Measurements from ENCODE around the gene FKBP7. TPM values are rescaled to one million over a fixed set of nuclear protein-coding genes. Genes with fewer than 3 reads are reported as not detected.

Gene FKBP7
- total RNA-seq, 2 donors from 2014 or later, result 0.65 TPM; not detected in 1

DNA sequence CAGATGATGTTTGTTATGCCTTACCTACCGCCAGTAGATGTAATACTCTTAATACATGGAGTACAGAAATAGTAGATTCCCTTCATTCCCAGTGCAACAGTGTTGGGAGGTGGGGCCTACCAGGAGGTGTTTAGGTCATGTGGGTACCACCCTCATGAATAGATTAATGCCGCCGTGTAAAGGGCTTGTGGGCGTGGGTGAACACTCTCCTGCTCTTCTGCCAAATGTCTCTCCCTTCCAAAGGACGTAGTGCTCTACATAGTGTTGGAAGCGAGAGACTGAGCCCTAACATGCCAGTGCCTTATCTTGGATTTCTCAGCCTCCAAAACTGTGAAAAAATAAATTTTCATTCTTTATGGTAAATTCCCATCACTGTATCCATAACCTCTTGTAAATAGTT is 32.0 kb upstream of the FKBP7 start:
- ATAC-seq (no peak), DNase-seq (no peak)
- peaks cover 14% of the 10 kb centered on the region for H3K4me1 Mint-ChIP-seq
- no peak overlapping the region for H3K27ac Mint-ChIP-seq
- no peaks in the 10 kb centered on the region for H3K27me3 Mint-ChIP-seq
- H3K9me3 ChIP-seq (ENCODE audit: control insufficient read depth, low read length, poor library complexity, severe bottlenecking), result no peaks in the 10 kb centered on the region
- peaks cover 5% of the 10 kb centered on the region for H3K36me3 Mint-ChIP-seq (ENCODE audit: low read depth)
- H3K4me3 Mint-ChIP-seq, result no peak overlapping the region

DNA sequence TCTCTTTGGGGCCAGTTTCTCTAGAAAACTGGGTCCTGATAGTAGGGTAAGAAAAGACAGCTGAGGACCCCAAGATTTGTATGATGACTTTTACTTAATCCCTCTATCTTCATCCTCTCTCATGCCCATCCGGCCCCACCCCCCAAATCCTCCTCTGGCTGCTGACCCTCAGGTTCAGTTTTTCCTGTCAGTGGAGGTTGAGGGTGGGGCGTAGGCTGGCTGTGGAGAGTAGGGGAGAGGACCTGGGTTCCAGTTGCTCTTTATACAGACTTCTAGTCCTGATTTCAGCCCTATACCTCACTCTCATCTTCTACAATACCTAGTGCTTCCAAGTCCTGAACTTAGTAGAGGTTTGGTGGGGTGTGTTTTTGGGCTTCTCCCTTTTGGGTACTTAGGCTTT is 30.2 kb upstream of the FKBP7 start:
- Mint-ChIP-seq H3K36me3 (ENCODE audit: low read depth) (peaks cover 5% of the 10 kb centered on the region), H3K4me1 (peaks cover 6% of the 10 kb centered on the region), H3K27ac (no peak overlapping the region), H3K4me3 (no peak overlapping the region), H3K27me3 (no peaks in the 10 kb centered on the region)
- no peak for ATAC-seq
- no peaks in the 10 kb centered on the region for H3K9me3 ChIP-seq (ENCODE audit: control insufficient read depth, low read length, poor library complexity, severe bottlenecking)
- DNase-seq, result no peak

GRCh38 chr2:178506949-178507348 is 28.5 kb upstream of the FKBP7 start:
- no peaks in the 10 kb centered on the region for H3K27me3 Mint-ChIP-seq
- no peak overlapping the region for H3K4me3 Mint-ChIP-seq
- ATAC-seq (no peak), DNase-seq (no peak)
- H3K36me3 Mint-ChIP-seq (ENCODE audit: low read depth), result peaks cover 5% of the 10 kb centered on the region
- peak overlapping the region; percentile 27 for H3K27ac Mint-ChIP-seq
- H3K9me3 ChIP-seq (ENCODE audit: control insufficient read depth, low read length, poor library complexity, severe bottlenecking), result no peaks in the 10 kb centered on the region
- H3K4me1 Mint-ChIP-seq, result peaks cover 2% of the 10 kb centered on the region

GRCh38 chr2:178506524-178506923 is 28.1 kb upstream of the FKBP7 start:
- peaks cover 2% of the 10 kb centered on the region for H3K4me1 Mint-ChIP-seq
- no peak for ATAC-seq
- H3K27me3 Mint-ChIP-seq, result no peaks in the 10 kb centered on the region
- no peak for DNase-seq
- H3K9me3 ChIP-seq (ENCODE audit: control insufficient read depth, low read length, poor library complexity, severe bottlenecking), result no peaks in the 10 kb centered on the region
- no peak overlapping the region for H3K27ac Mint-ChIP-seq
- peaks cover 3% of the 10 kb centered on the region for H3K36me3 Mint-ChIP-seq (ENCODE audit: low read depth)
- no peak overlapping the region for H3K4me3 Mint-ChIP-seq

DNA sequence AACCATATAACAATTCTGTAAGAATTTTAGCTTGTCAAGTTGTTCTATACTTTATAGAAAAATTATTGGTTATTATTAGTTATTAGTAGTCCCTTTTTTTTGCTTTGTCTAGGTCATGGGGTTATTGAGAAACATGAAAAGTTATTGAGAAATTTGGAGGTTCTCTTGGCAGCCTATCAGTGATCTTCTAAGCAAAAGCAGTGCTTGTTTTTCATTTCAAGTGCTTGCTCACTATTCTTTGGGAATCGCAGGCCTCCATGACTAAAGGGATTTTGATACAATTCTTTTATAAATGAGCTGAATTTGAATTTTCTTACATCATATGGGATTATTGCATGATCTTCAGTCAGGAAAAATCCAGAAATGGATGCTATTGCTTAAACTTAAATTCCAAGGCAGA is 27.7 kb upstream of the FKBP7 start:
- H3K27ac Mint-ChIP-seq, result no peak overlapping the region
- peaks cover 3% of the 10 kb centered on the region for H3K36me3 Mint-ChIP-seq (ENCODE audit: low read depth)

DNA sequence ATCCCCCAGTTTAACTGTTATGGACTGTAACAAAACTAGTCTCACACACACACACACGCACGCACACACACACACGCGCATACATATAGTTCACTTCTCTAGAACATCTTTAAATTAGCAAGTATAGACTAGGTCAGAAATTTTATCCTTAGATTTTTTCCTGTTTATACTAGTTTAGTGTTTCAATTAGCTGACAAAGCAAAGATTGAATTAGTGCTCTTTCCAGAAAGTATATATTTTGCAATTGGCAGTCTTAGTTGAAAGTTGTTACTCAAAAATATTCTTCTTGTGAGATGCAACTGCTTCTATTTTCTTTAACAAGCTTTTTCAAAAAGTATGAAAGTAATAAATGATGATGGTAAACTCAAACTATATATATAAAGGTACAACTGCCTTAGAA is 24.4 kb upstream of the FKBP7 start:
- no peak for ATAC-seq
- no peak for DNase-seq
- no peaks in the 10 kb centered on the region for H3K9me3 ChIP-seq (ENCODE audit: control insufficient read depth, low read length, poor library complexity, severe bottlenecking)
- Mint-ChIP-seq H3K4me3 (no peak overlapping the region), H3K4me1 (peaks cover 3% of the 10 kb centered on the region), H3K27ac (no peak overlapping the region), H3K36me3 (ENCODE audit: low read depth) (peaks cover 2% of the 10 kb centered on the region), H3K27me3 (no peaks in the 10 kb centered on the region)

More for the DNA sequence above, 27.7 kb upstream of the FKBP7 start:
- DNase-seq (no peak), ATAC-seq (no peak)
- Mint-ChIP-seq H3K4me3 (no peak overlapping the region), H3K27me3 (no peaks in the 10 kb centered on the region), H3K4me1 (peaks cover 2% of the 10 kb centered on the region)
- H3K9me3 ChIP-seq (ENCODE audit: control insufficient read depth, low read length, poor library complexity, severe bottlenecking), result no peaks in the 10 kb centered on the region

DNA sequence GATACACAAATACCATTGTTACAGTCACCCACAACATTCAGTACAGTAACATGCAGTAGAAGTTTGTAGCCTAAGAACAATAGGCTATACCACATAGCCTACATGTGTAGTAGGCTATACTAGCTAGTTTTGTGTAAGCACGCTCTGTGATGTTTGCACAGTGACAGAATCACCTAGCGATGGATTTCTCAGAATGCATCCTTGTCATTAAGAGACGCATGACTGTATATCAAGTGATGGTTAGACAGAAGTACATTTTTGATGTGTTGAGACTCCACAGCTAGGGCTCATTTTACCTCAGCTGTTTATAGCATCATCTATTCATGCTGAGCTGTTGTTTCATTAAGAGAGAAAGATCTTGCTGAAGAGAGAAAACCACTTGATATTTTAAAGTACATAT is 21.2 kb upstream of the FKBP7 start:
- H3K36me3 Mint-ChIP-seq (ENCODE audit: low read depth), result peaks cover 4% of the 10 kb centered on the region
- ATAC-seq, result no peak

GRCh38 chr2:178498137-178498536 is 19.7 kb upstream of the FKBP7 start:
- Mint-ChIP-seq H3K4me3 (no peak overlapping the region), H3K27me3 (no peaks in the 10 kb centered on the region), H3K4me1 (peaks cover 3% of the 10 kb centered on the region), H3K27ac (no peak overlapping the region), H3K36me3 (ENCODE audit: low read depth) (peaks cover 4% of the 10 kb centered on the region)
- H3K9me3 ChIP-seq (ENCODE audit: control insufficient read depth, low read length, poor library complexity, severe bottlenecking), result no peaks in the 10 kb centered on the region
- DNase-seq (no peak), ATAC-seq (no peak)

More for the DNA sequence above, 21.2 kb upstream of the FKBP7 start:
- DNase-seq, result no peak
- H3K4me1 Mint-ChIP-seq, result peaks cover 3% of the 10 kb centered on the region
- H3K27ac Mint-ChIP-seq, result no peak overlapping the region
- no peak overlapping the region for H3K4me3 Mint-ChIP-seq
- H3K9me3 ChIP-seq (ENCODE audit: control insufficient read depth, low read length, poor library complexity, severe bottlenecking), result no peaks in the 10 kb centered on the region
- no peaks in the 10 kb centered on the region for H3K27me3 Mint-ChIP-seq

DNA sequence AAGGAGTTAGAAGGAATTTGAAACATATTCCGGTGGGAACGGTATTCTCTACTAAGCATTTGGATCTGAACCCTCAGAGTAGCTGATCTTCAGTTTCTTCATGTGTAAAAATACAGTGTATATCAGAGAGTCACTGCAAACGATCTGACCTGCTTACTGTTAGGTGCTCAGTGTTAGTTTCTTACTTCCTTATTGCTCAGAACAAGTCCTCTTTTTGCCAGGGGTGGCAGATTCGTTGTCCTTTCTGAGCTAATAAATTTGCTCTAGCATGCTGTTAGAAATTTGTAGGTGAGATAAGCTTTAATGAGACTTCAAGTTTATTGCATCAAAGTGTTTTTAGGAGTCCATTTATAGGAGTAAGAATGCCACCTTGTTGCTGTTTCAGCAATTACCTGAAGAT is 17.6 kb upstream of the FKBP7 start:
- ATAC-seq (no peak), DNase-seq (no peak)
- H3K27ac Mint-ChIP-seq, result no peak overlapping the region
- no peak overlapping the region for H3K4me3 Mint-ChIP-seq
- peaks cover 3% of the 10 kb centered on the region for H3K4me1 Mint-ChIP-seq
- no peaks in the 10 kb centered on the region for H3K9me3 ChIP-seq (ENCODE audit: control insufficient read depth, low read length, poor library complexity, severe bottlenecking)
- no peaks in the 10 kb centered on the region for H3K27me3 Mint-ChIP-seq
- H3K36me3 Mint-ChIP-seq (ENCODE audit: low read depth), result peaks cover 7% of the 10 kb centered on the region

- ATAC-seq (no peak), DNase-seq (no peak)
- no peak overlapping the region for H3K27ac Mint-ChIP-seq
- peaks cover 19% of the 10 kb centered on the region for H3K36me3 Mint-ChIP-seq (ENCODE audit: low read depth)
- H3K4me3 Mint-ChIP-seq, result no peak overlapping the region
- H3K27me3 Mint-ChIP-seq, result no peaks in the 10 kb centered on the region
- H3K4me1 Mint-ChIP-seq, result peaks cover 21% of the 10 kb centered on the region
- no peaks in the 10 kb centered on the region for H3K9me3 ChIP-seq (ENCODE audit: control insufficient read depth, low read length, poor library complexity, severe bottlenecking)
These were observed 13.2 kb upstream of the FKBP7 start for GRCh38 chr2:178491612-178492011.

- H3K27me3 Mint-ChIP-seq, result no peaks in the 10 kb centered on the region
- no peak overlapping the region for H3K4me3 Mint-ChIP-seq
- no peak overlapping the region for H3K27ac Mint-ChIP-seq
- no peaks in the 10 kb centered on the region for H3K9me3 ChIP-seq (ENCODE audit: control insufficient read depth, low read length, poor library complexity, severe bottlenecking)
- H3K4me1 Mint-ChIP-seq, result peaks cover 54% of the 10 kb centered on the region
- H3K36me3 Mint-ChIP-seq (ENCODE audit: low read depth), result peaks cover 19% of the 10 kb centered on the region
- DNase-seq (no peak), ATAC-seq (no peak)
These were observed 7.0 kb upstream of the FKBP7 start for GRCh38 chr2:178485356-178485755.

DNA sequence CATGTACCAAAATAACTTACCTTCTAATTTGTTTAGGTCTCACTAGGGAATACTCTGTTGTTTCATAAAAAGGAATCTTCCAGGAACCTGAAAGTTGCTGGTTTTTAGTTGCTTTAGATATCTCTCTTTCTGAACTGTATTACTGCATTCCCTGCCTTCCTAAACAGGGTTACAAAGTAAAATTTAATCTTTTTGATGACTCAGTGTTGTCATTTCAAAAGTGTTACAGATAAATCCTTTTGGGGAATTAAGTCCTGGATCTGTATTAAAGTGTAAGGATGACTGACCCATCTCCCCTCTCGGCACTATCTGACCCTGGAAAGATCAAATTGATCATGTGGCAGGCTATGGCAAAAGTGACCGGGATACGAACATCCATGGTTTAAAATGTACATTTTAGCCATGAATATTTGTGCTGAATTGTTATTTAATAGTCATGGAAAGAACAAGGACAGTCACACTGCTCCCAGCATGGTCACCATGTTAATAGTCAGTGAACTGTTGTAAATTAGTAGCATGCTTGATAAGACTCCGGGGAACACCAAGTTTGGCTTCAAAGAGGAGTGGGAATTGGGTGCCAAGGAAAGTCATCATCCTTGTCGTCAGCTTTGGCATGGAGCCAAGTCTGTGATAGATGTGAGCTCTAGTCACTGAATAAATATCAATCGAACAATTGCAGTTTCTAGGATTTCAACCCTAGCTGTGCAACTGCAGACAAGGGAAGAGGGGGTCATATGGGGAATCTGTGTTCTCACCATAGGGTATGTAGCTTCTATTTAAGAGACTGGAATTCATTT is 6.0 kb upstream of the FKBP7 start:
- H3K27ac Mint-ChIP-seq, result no peak overlapping the region
- no peaks in the 10 kb centered on the region for H3K27me3 Mint-ChIP-seq
- H3K9me3 ChIP-seq (ENCODE audit: control insufficient read depth, low read length, poor library complexity, severe bottlenecking), result no peaks in the 10 kb centered on the region
- H3K4me3 Mint-ChIP-seq, result no peak overlapping the region
- H3K36me3 Mint-ChIP-seq (ENCODE audit: low read depth), result peaks cover 15% of the 10 kb centered on the region
- DNase-seq (no peak), ATAC-seq (no peak)
- peaks cover 51% of the 10 kb centered on the region for H3K4me1 Mint-ChIP-seq

GRCh38 chr2:178482437-178482836 is 4.0 kb upstream of the FKBP7 start:
- DNase-seq, result no peak
- H3K9me3 ChIP-seq (ENCODE audit: control insufficient read depth, low read length, poor library complexity, severe bottlenecking), result no peaks in the 10 kb centered on the region
- H3K36me3 Mint-ChIP-seq (ENCODE audit: low read depth), result peaks cover 12% of the 10 kb centered on the region
- H3K27ac Mint-ChIP-seq, result peak overlapping the region; percentile 80
- no peaks in the 10 kb centered on the region for H3K27me3 Mint-ChIP-seq
- peaks cover 51% of the 10 kb centered on the region for H3K4me1 Mint-ChIP-seq
- ATAC-seq, result no peak
- H3K4me3 Mint-ChIP-seq, result peak overlapping the region; percentile 28
